ENCODE data around the gene BYSL. TPM values are rescaled to one million over a fixed set of nuclear protein-coding genes. Genes with fewer than 3 reads are reported as not detected.

BYSL gene
- total RNA-seq, 4 donors from 2014 or later = 9.8 to 38.2 (median 11.8) TPM

- DNase-seq (ENCODE audit: low spot score) (no peak), ATAC-seq (ENCODE audit: low FRiP score) (no peak)
- TF ChIP-seq CTCF (IDR thresholded peaks at IDR 0.05) = no peak
Measured at GRCh38 chr6:41966214-41966920, 45.1 kb downstream of the BYSL start.

GRCh38 chr6:41966961-41967311 is 45.6 kb downstream of the BYSL start:
- no peak for TF ChIP-seq CTCF (IDR thresholded peaks at IDR 0.05)
- DNase-seq (ENCODE audit: low spot score) (no peak), ATAC-seq (ENCODE audit: low FRiP score) (no peak)

GRCh38 chr6:41967312-41968287 is 46.3 kb downstream of the BYSL start:
- ATAC-seq (ENCODE audit: low FRiP score) (no peak), DNase-seq (ENCODE audit: low spot score) (no peak)
- TF ChIP-seq CTCF (IDR thresholded peaks at IDR 0.05) = no peak

GRCh38 chr6:41970436-41970846 is 49.1 kb downstream of the BYSL start:
- DNase-seq (ENCODE audit: low spot score) = peak; percentile 27
- no peak for TF ChIP-seq CTCF (IDR thresholded peaks at IDR 0.05)

GRCh38 chr6:41972826-41973225 is 51.5 kb downstream of the BYSL start:
- no peak for TF ChIP-seq CTCF (IDR thresholded peaks at IDR 0.05)
- DNase-seq (ENCODE audit: low spot score) (no peak), ATAC-seq (ENCODE audit: low FRiP score) (no peak)

More at GRCh38 chr6:41970436-41970846, 49.1 kb downstream of the BYSL start:
- peak; percentile 88 for ATAC-seq (ENCODE audit: low FRiP score)

- DNase-seq (ENCODE audit: low spot score) (no peak), ATAC-seq (ENCODE audit: low FRiP score) (no peak)
- no peak for TF ChIP-seq CTCF (IDR thresholded peaks at IDR 0.05)
Measured at GRCh38 chr6:41974281-41974825, 53.1 kb downstream of the BYSL start.

Data from omental fat pad (tissue), 4 donors.